Activated T-helper 17 cell treated with anti-CD3 and anti-CD28 coated beads, Interleukin-2, amount 50 U/mL, for 72 hours (primary cell): ENCODE measurements around the gene WDR1. TPM values are rescaled to one million over a fixed set of nuclear protein-coding genes. Genes with fewer than 3 reads are reported as not detected.

Experiments used
- ATAC-seq: fragments of 150-1000 bp; cut with Tn5 transposase; replicated peaks from 2 replicates; pipeline ENCODE4 v1.10.0; 2021; ENCODE audit warnings: mild to moderate bottlenecking, moderate library complexity
- H3K27ac Mint-ChIP-seq: one replicate; pipeline ENCODE4 v1.8.0; 2022; ENCODE audit warnings: mixed read lengths
- H3K27me3 Mint-ChIP-seq: one replicate; pipeline ENCODE4 v1.8.0; 2022; ENCODE audit warnings: mixed read lengths
- H3K36me3 Mint-ChIP-seq: one replicate; pipeline ENCODE4 v1.8.0; 2022; ENCODE audit warnings: low read depth, mild to moderate bottlenecking, mixed read lengths
- H3K4me1 Mint-ChIP-seq: one replicate; pipeline ENCODE4 v1.8.0; 2022; ENCODE audit warnings: mixed read lengths
- H3K4me3 Mint-ChIP-seq: one replicate; pipeline ENCODE4 v1.8.0; 2022; ENCODE audit warnings: mild to moderate bottlenecking, mixed read lengths
- H3K9me3 Mint-ChIP-seq: one replicate; pipeline ENCODE4 v1.8.0; 2022; ENCODE audit warnings: mixed read lengths
- total RNA-seq, 2 donors: library from RNA; stranded (reverse); gene quantifications; one replicate each; pipeline ENCODE4 v1.2.3, GENCODE V29; 2022

WDR1 gene
- total RNA-seq, 2 donors from 2014 or later: 401 to 630 TPM

GRCh38 chr4:10102474-10103332 lies 13.9 kb downstream of the WDR1 start:
- H3K4me3 Mint-ChIP-seq: peak overlapping the region; percentile 93
- peaks cover 87% of the 10 kb centered on the region for H3K4me1 Mint-ChIP-seq
- H3K27ac Mint-ChIP-seq: peak overlapping the region; percentile 94
- ATAC-seq: no peak
- H3K27me3 Mint-ChIP-seq: no peaks in the 10 kb centered on the region
- H3K36me3 Mint-ChIP-seq: peaks cover 100% of the 10 kb centered on the region
- no peaks in the 10 kb centered on the region for H3K9me3 Mint-ChIP-seq

GRCh38 chr4:10101671-10102473 lies 14.7 kb downstream of the WDR1 start:
- H3K36me3 Mint-ChIP-seq: peaks cover 100% of the 10 kb centered on the region
- no peaks in the 10 kb centered on the region for H3K9me3 Mint-ChIP-seq
- H3K4me3 Mint-ChIP-seq: peak overlapping the region; percentile 93
- peak overlapping the region; percentile 94 for H3K27ac Mint-ChIP-seq
- peaks cover 90% of the 10 kb centered on the region for H3K4me1 Mint-ChIP-seq
- ATAC-seq: no peak
- H3K27me3 Mint-ChIP-seq: no peaks in the 10 kb centered on the region

GRCh38 chr4:10100734-10101216 lies 15.8 kb downstream of the WDR1 start:
- no peaks in the 10 kb centered on the region for H3K27me3 Mint-ChIP-seq
- H3K4me3 Mint-ChIP-seq: peak overlapping the region; percentile 93
- ATAC-seq: no peak
- peaks cover 86% of the 10 kb centered on the region for H3K4me1 Mint-ChIP-seq
- peak overlapping the region; percentile 94 for H3K27ac Mint-ChIP-seq
- no peaks in the 10 kb centered on the region for H3K9me3 Mint-ChIP-seq
- H3K36me3 Mint-ChIP-seq: peaks cover 100% of the 10 kb centered on the region

GRCh38 chr4:10099499-10100325 lies 16.9 kb downstream of the WDR1 start:
- Mint-ChIP-seq H3K27ac (peak overlapping the region; percentile 94), H3K27me3 (no peaks in the 10 kb centered on the region), H3K36me3 (peaks cover 100% of the 10 kb centered on the region), H3K4me1 (peaks cover 76% of the 10 kb centered on the region), H3K9me3 (no peaks in the 10 kb centered on the region), H3K4me3 (peak overlapping the region; percentile 93)
- ATAC-seq: no peak

GRCh38 chr4:10098780-10099160 lies 17.8 kb downstream of the WDR1 start:
- peaks cover 71% of the 10 kb centered on the region for H3K4me1 Mint-ChIP-seq
- no peaks in the 10 kb centered on the region for H3K9me3 Mint-ChIP-seq
- peak; percentile 28 for ATAC-seq
- H3K36me3 Mint-ChIP-seq: peaks cover 100% of the 10 kb centered on the region
- peak overlapping the region; percentile 94 for H3K27ac Mint-ChIP-seq
- H3K27me3 Mint-ChIP-seq: no peaks in the 10 kb centered on the region
- peak overlapping the region; percentile 93 for H3K4me3 Mint-ChIP-seq

GRCh38 chr4:10097906-10098779 lies 18.5 kb downstream of the WDR1 start:
- peaks cover 74% of the 10 kb centered on the region for H3K4me1 Mint-ChIP-seq
- no peaks in the 10 kb centered on the region for H3K9me3 Mint-ChIP-seq
- no peaks in the 10 kb centered on the region for H3K27me3 Mint-ChIP-seq
- H3K4me3 Mint-ChIP-seq: peak overlapping the region; percentile 93
- H3K27ac Mint-ChIP-seq: peak overlapping the region; percentile 94
- H3K36me3 Mint-ChIP-seq: peaks cover 100% of the 10 kb centered on the region
- no peak for ATAC-seq

- no peak for ATAC-seq
Measured at GRCh38 chr4:10096978-10097335, 19.6 kb downstream of the WDR1 start.

GRCh38 chr4:10096201-10096977 lies 20.2 kb downstream of the WDR1 start:
- H3K4me1 Mint-ChIP-seq: peaks cover 61% of the 10 kb centered on the region
- peaks cover 100% of the 10 kb centered on the region for H3K36me3 Mint-ChIP-seq
- peak overlapping the region; percentile 93 for H3K4me3 Mint-ChIP-seq
- H3K27ac Mint-ChIP-seq: peak overlapping the region; percentile 94
- ATAC-seq: peak; percentile 82
- H3K27me3 Mint-ChIP-seq: no peaks in the 10 kb centered on the region
- no peaks in the 10 kb centered on the region for H3K9me3 Mint-ChIP-seq

More at GRCh38 chr4:10096978-10097335, 19.6 kb downstream of the WDR1 start:
- H3K4me1 Mint-ChIP-seq: peaks cover 67% of the 10 kb centered on the region
- H3K9me3 Mint-ChIP-seq: no peaks in the 10 kb centered on the region
- H3K36me3 Mint-ChIP-seq: peaks cover 100% of the 10 kb centered on the region
- peak overlapping the region; percentile 93 for H3K4me3 Mint-ChIP-seq
- H3K27me3 Mint-ChIP-seq: no peaks in the 10 kb centered on the region
- peak overlapping the region; percentile 94 for H3K27ac Mint-ChIP-seq

- Mint-ChIP-seq H3K27me3 (no peaks in the 10 kb centered on the region), H3K36me3 (peaks cover 100% of the 10 kb centered on the region), H3K9me3 (no peaks in the 10 kb centered on the region), H3K27ac (peak overlapping the region; percentile 94), H3K4me3 (peak overlapping the region; percentile 93), H3K4me1 (peaks cover 52% of the 10 kb centered on the region)
- peak; percentile 8 for ATAC-seq
Measured at GRCh38 chr4:10095296-10095991, 21.2 kb downstream of the WDR1 start.

- peak overlapping the region; percentile 93 for H3K4me3 Mint-ChIP-seq
- no peaks in the 10 kb centered on the region for H3K9me3 Mint-ChIP-seq
- H3K27ac Mint-ChIP-seq: peak overlapping the region; percentile 94
- peaks cover 100% of the 10 kb centered on the region for H3K36me3 Mint-ChIP-seq
- H3K27me3 Mint-ChIP-seq: no peaks in the 10 kb centered on the region
- no peak for ATAC-seq
- H3K4me1 Mint-ChIP-seq: peaks cover 46% of the 10 kb centered on the region
Measured at GRCh38 chr4:10094841-10095240, 21.8 kb downstream of the WDR1 start.

- peak; percentile 0 for ATAC-seq
Measured at GRCh38 chr4:10093801-10094552, 22.6 kb downstream of the WDR1 start.

GRCh38 chr4:10093271-10093621 lies 23.4 kb downstream of the WDR1 start:
- ATAC-seq: no peak
- H3K4me3 Mint-ChIP-seq: peak overlapping the region; percentile 93

More at GRCh38 chr4:10093801-10094552, 22.6 kb downstream of the WDR1 start:
- Mint-ChIP-seq H3K4me3 (peak overlapping the region; percentile 93), H3K4me1 (peaks cover 40% of the 10 kb centered on the region), H3K27me3 (no peaks in the 10 kb centered on the region), H3K9me3 (no peaks in the 10 kb centered on the region), H3K36me3 (peaks cover 100% of the 10 kb centered on the region), H3K27ac (peak overlapping the region; percentile 94)

More at GRCh38 chr4:10093271-10093621, 23.4 kb downstream of the WDR1 start:
- Mint-ChIP-seq H3K9me3 (no peaks in the 10 kb centered on the region), H3K36me3 (peaks cover 100% of the 10 kb centered on the region), H3K27me3 (no peaks in the 10 kb centered on the region), H3K4me1 (peaks cover 36% of the 10 kb centered on the region), H3K27ac (peak overlapping the region; percentile 94)
